Mesendoderm (in vitro differentiated cells): ENCODE data around the gene IMPACT.

ENCODE experiments used
- DNase-seq: peaks from one replicate; pipeline ENCODE4 v3.0.0; 2013
- H2AK5ac ChIP-seq: 2 replicates; pipeline ENCODE4 v1.6.1; 2013; ENCODE audit warnings: low read length, inconsistent platforms
- H2BK120ac ChIP-seq: 2 replicates; pipeline ENCODE4 v1.6.1; 2013; ENCODE audit warnings: low read depth, mild to moderate bottlenecking, low read length, moderate library complexity, mixed read lengths
- H2BK15ac ChIP-seq: replicated peaks from 2 replicates; pipeline ENCODE4 v1.6.1; 2013; ENCODE audit warnings: low read depth, mild to moderate bottlenecking, moderate library complexity
- H2BK5ac ChIP-seq: 2 replicates; pipeline ENCODE4 v1.6.1; 2013; ENCODE audit warnings: low read length, inconsistent platforms
- H3K18ac ChIP-seq: 2 replicates; pipeline ENCODE4 v1.6.1; 2013; ENCODE audit warnings: mild to moderate bottlenecking, low read length, mixed read lengths
- H3K23ac ChIP-seq: one replicate; pipeline ENCODE4 v1.6.1; 2013; ENCODE audit warnings: low read length
- H3K27ac ChIP-seq: 2 replicates; pipeline ENCODE4 v1.5.1; 2013; ENCODE audit warnings: low read depth, mild to moderate bottlenecking, inconsistent platforms, low read length, moderate library complexity
- H3K27me3 ChIP-seq: 2 replicates; pipeline ENCODE4 v1.6.1; 2013; ENCODE audit warnings: low read length, control low read depth, mild to moderate bottlenecking, inconsistent platforms; ENCODE audit not compliant: insufficient read depth, poor library complexity
- H3K36me3 ChIP-seq: 2 replicates; pipeline ENCODE4 v1.6.1; 2013; ENCODE audit warnings: low read length, inconsistent platforms; ENCODE audit not compliant: control insufficient read depth, insufficient read depth
- H3K4ac ChIP-seq: one replicate; pipeline ENCODE4 v1.6.1; 2013; ENCODE audit warnings: low read depth, mild to moderate bottlenecking, low read length, moderate library complexity
- H3K4me1 ChIP-seq: 2 replicates; pipeline ENCODE4 v1.6.1; 2013; ENCODE audit warnings: low read depth, low read length, inconsistent platforms; ENCODE audit not compliant: control insufficient read depth
- H3K4me2 ChIP-seq: 2 replicates; pipeline ENCODE4 v1.6.1; 2013; ENCODE audit warnings: low read length
- H3K4me3 ChIP-seq: 2 replicates; pipeline ENCODE4 v1.5.1; 2013; ENCODE audit warnings: mild to moderate bottlenecking, low read length
- H3K56ac ChIP-seq: one replicate; pipeline ENCODE4 v1.6.1; 2013; ENCODE audit warnings: low read length
- H3K79me1 ChIP-seq: 2 replicates; pipeline ENCODE4 v1.6.1; 2013; ENCODE audit warnings: low read length, inconsistent platforms
- H3K79me2 ChIP-seq: 2 replicates; pipeline ENCODE4 v1.6.1; 2013; ENCODE audit warnings: mild to moderate bottlenecking, low read length; ENCODE audit not compliant: control insufficient read depth, insufficient read depth
- H3K9ac ChIP-seq: 2 replicates; pipeline ENCODE4 v1.6.1; 2013; ENCODE audit warnings: low read length, inconsistent platforms
- H4K5ac ChIP-seq: one replicate; pipeline ENCODE4 v1.6.1; 2013; ENCODE audit warnings: low read length
- H4K8ac ChIP-seq: one replicate; pipeline ENCODE4 v1.6.1; 2013; ENCODE audit warnings: low read depth, mild to moderate bottlenecking, control low read depth, low read length, moderate library complexity
- WGBS: extraction: QIAGEN DNeasy Blood & Tissue Kit; methylation state at CpG from one replicate; pipeline ENCODE4 v1.1.7; 2013; ENCODE audit warnings: low lambda C conversion rate, missing lambda C conversion rate; ENCODE audit not compliant: insufficient coverage; ENCODE audit errors: extremely low coverage; 5-methylcytosine and 5-hydroxymethylcytosine counted together

IMPACT gene

DNA sequence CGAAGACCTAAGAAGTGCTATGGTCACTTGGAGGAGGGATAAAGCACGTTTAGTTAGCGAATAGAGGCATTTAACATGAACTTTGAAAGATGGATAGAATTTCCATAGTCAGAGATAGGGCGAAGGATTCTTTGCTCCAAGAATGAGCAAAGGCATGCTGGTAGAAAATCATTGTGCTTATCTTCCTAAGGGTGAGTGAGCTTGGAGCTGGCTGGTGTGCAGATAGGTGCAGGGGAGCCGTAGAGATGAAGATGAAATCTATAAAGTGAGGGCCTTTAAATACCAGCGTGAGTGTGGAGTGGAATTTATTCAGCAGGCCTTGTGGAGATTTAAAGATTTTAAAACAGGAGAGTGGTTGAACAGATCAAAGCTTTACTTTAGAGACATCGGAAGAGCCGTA lies 35.5 kb downstream of the IMPACT start:
- Histone ChIP-seq H4K5ac (no peak overlapping the region), H4K8ac (no peak overlapping the region), H2AK5ac (no peak overlapping the region), H3K23ac (no peak overlapping the region), H3K18ac (no peak overlapping the region), H3K4me3 (no peak overlapping the region), H2BK120ac (no peak overlapping the region), H3K79me1 (no peaks in the 10 kb centered on the region), H3K27me3 (no peaks in the 10 kb centered on the region), H2BK5ac (no peak overlapping the region), H3K56ac (no peak overlapping the region), H3K4ac (no peak overlapping the region), H3K9ac (no peak overlapping the region), H3K36me3 (no peaks in the 10 kb centered on the region), H3K4me2 (no peak overlapping the region), H3K4me1 (no peaks in the 10 kb centered on the region), H3K79me2 (no peaks in the 10 kb centered on the region), H2BK15ac (no peak overlapping the region), H3K27ac (no peak overlapping the region)
- DNase-seq: no peak
- WGBS: no CpG with 5 or more reads among the region's 8 CpGs

- Histone ChIP-seq H3K56ac (no peak overlapping the region), H4K5ac (no peak overlapping the region), H3K9ac (no peak overlapping the region), H3K79me1 (no peaks in the 10 kb centered on the region), H3K4me1 (no peaks in the 10 kb centered on the region), H2BK120ac (no peak overlapping the region), H3K27ac (no peak overlapping the region), H3K18ac (no peak overlapping the region), H2BK15ac (no peak overlapping the region), H3K4me2 (no peak overlapping the region), H4K8ac (no peak overlapping the region), H3K27me3 (no peaks in the 10 kb centered on the region), H3K36me3 (no peaks in the 10 kb centered on the region), H2AK5ac (no peak overlapping the region), H3K79me2 (no peaks in the 10 kb centered on the region), H2BK5ac (no peak overlapping the region), H3K23ac (no peak overlapping the region), H3K4ac (no peak overlapping the region), H3K4me3 (no peak overlapping the region)
- no CpG with 5 or more reads among the region's 5 CpGs for WGBS
- DNase-seq: no peak
Measured at GRCh38 chr18:24462838-24463775, 36.6 kb downstream of the IMPACT start.

DNA sequence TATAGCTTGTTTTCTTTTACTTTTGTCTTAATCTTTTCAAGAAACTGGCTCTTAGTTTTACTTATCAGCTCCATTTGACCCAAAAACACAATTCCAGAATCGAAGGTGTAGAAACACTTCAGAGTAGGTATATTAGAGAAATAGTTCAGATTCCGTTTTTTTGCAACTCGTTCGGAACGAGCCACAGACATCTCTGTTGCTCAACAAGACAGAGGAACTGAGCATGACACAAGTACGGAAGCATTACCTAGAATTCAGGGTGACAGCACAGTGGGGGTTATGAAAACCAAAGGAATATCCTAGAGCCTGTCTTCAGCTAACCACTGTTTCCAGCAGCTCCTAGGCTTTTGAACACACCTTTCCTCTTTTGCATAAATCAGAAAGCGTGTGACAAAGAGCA lies 39.0 kb downstream of the IMPACT start:
- H3K27ac ChIP-seq: no peak overlapping the region
- H3K4me1 ChIP-seq: no peaks in the 10 kb centered on the region
- H3K9ac ChIP-seq: no peak overlapping the region
- H3K4ac ChIP-seq: no peak overlapping the region
- H3K27me3 ChIP-seq: no peaks in the 10 kb centered on the region
- no peaks in the 10 kb centered on the region for H3K79me2 ChIP-seq
- H2AK5ac ChIP-seq: no peak overlapping the region
- H3K23ac ChIP-seq: no peak overlapping the region
- no peak overlapping the region for H3K56ac ChIP-seq
- H2BK120ac ChIP-seq: no peak overlapping the region
- DNase-seq: no peak
- H3K4me2 ChIP-seq: no peak overlapping the region
- H3K79me1 ChIP-seq: no peaks in the 10 kb centered on the region
- no peak overlapping the region for H2BK15ac ChIP-seq
- no peaks in the 10 kb centered on the region for H3K36me3 ChIP-seq
- no peak overlapping the region for H4K5ac ChIP-seq
- no peak overlapping the region for H3K18ac ChIP-seq
- H3K4me3 ChIP-seq: no peak overlapping the region
- no peak overlapping the region for H2BK5ac ChIP-seq
- no peak overlapping the region for H4K8ac ChIP-seq
- no CpG with 5 or more reads among the region's 7 CpGs for WGBS

- Histone ChIP-seq H3K23ac (no peak overlapping the region), H3K79me1 (no peaks in the 10 kb centered on the region), H3K18ac (no peak overlapping the region), H3K4me1 (no peaks in the 10 kb centered on the region), H3K27ac (no peak overlapping the region), H3K79me2 (no peaks in the 10 kb centered on the region), H3K4me3 (no peak overlapping the region), H3K4ac (no peak overlapping the region), H4K8ac (no peak overlapping the region), H3K56ac (no peak overlapping the region), H2BK5ac (no peak overlapping the region), H3K9ac (no peak overlapping the region), H2BK15ac (no peak overlapping the region), H3K27me3 (no peaks in the 10 kb centered on the region), H3K36me3 (no peaks in the 10 kb centered on the region), H2BK120ac (no peak overlapping the region), H3K4me2 (no peak overlapping the region), H2AK5ac (no peak overlapping the region), H4K5ac (no peak overlapping the region)
- no CpG with 5 or more reads among the region's 2 CpGs for WGBS
- no peak for DNase-seq
Measured at GRCh38 chr18:24466771-24467170, 40.3 kb downstream of the IMPACT start.

GRCh38 chr18:24470022-24470618 lies 43.6 kb downstream of the IMPACT start:
- Histone ChIP-seq H3K4me3 (no peak overlapping the region), H3K56ac (no peak overlapping the region), H3K4me1 (no peaks in the 10 kb centered on the region), H4K8ac (no peak overlapping the region), H3K79me2 (no peaks in the 10 kb centered on the region), H2BK5ac (no peak overlapping the region), H2AK5ac (no peak overlapping the region), H3K27ac (no peak overlapping the region), H2BK120ac (no peak overlapping the region), H2BK15ac (no peak overlapping the region), H3K36me3 (no peaks in the 10 kb centered on the region), H3K9ac (no peak overlapping the region), H3K27me3 (no peaks in the 10 kb centered on the region), H3K4ac (no peak overlapping the region), H3K18ac (no peak overlapping the region), H3K79me1 (no peaks in the 10 kb centered on the region), H3K4me2 (no peak overlapping the region), H3K23ac (no peak overlapping the region), H4K5ac (no peak overlapping the region)
- no peak for DNase-seq
- no CpG with 5 or more reads among the region's 3 CpGs for WGBS
